GM12878 (cell line): ENCODE results near the gene PRDM16. TPM values are rescaled to one million over a fixed set of nuclear protein-coding genes. Genes with fewer than 3 reads are reported as not detected.

Experiments
- ATAC-seq: fragments of 200-7000 bp; cut with Tn5 transposase; 3 replicates; pipeline ENCODE4 v1.9.1; 2020; ENCODE audit warnings: mild to moderate bottlenecking, moderate library complexity
- BruUV-seq: library from RNA; stranded (reverse); fragments of 400-500 nt; replicated peaks from 2 replicates; lab custom pipeline; 2021; lab: Mats Ljungman, UMichigan
- CTCF ChIA-PET: fragments of 300-600 bp; sonication (Branson Sonifier 250); formaldehyde crosslinking; extraction: SDS; loops from one replicate; lab custom pipeline; 2021; ENCODE audit warnings: inconsistent platforms; lab: Yijun Ruan, JAX
- POLR2A ChIA-PET: fragments of 350-600 bp; formaldehyde crosslinking; extraction: SDS; loops from one replicate; lab custom pipeline; 2021; ENCODE audit warnings: inconsistent platforms; lab: Charles Lee
- RAD21 ChIA-PET: fragments of 300-600 bp; sonication (Branson Sonifier 250); formaldehyde crosslinking; loops from one replicate; lab custom pipeline; 2023; ENCODE audit warnings: antibody characterized with exemption; ENCODE audit not compliant: unreplicated experiment; lab: Charles Lee
- SMC1A ChIA-PET: fragments of 300-600 bp; sonication (Branson Sonifier 250); formaldehyde crosslinking; loops from one replicate; lab custom pipeline; 2023; ENCODE audit not compliant: unreplicated experiment, uncharacterized antibody; lab: Charles Lee
- DNase-seq: peaks from one replicate; pipeline ENCODE4 v3.0.0-alpha.2; 2011; ENCODE audit warnings: low read depth, low spot score
- FAIRE-seq: peaks from 3 replicates; lab custom pipeline; 2011; peaks lifted over from hg19 to GRCh38; lab: Jason Lieb, UNC
- H2AFZ ChIP-seq: 2 replicates; pipeline ENCODE4 v1.6.0; 2011; ENCODE audit warnings: low read depth, low read length, control low read depth; ENCODE audit not compliant: control insufficient read depth
- H3K27ac ChIP-seq: 2 replicates; pipeline ENCODE4 v1.5.1; 2011; ENCODE audit warnings: control low read depth; ENCODE audit not compliant: control insufficient read depth, insufficient read depth
- H3K27me3 ChIP-seq, 2 experiments: replicated peaks in 1 of 2; 2 replicates each; pipeline versions ENCODE4 v1.6.0 to v1.6.1; 2011; ENCODE audit warnings: low read length in 1 of 2; ENCODE audit not compliant: control insufficient read depth in 2 of 2, insufficient read depth in 2 of 2
- H3K36me3 ChIP-seq, 2 experiments: 2 replicates each; pipeline ENCODE4 v1.5.1; 2011; ENCODE audit warnings: low read length in 1 of 2; ENCODE audit not compliant: control insufficient read depth in 2 of 2, insufficient read depth in 2 of 2
- H3K4me1 ChIP-seq: 2 replicates; pipeline ENCODE4 v1.6.1; 2011; ENCODE audit warnings: mild to moderate bottlenecking, low read length, moderate library complexity, mixed read lengths; ENCODE audit not compliant: control insufficient read depth, insufficient read depth
- H3K4me2 ChIP-seq: 2 replicates; pipeline ENCODE4 v1.6.0; 2011; ENCODE audit warnings: control low read depth; ENCODE audit not compliant: control insufficient read depth, insufficient read depth
- H3K4me3 ChIP-seq: fragments of 200-600 bp; sonication (generic); 2 replicates; pipeline ENCODE4 v1.5.1; 2016
- H3K79me2 ChIP-seq: 2 replicates; pipeline ENCODE4 v1.6.0; 2011; ENCODE audit warnings: low read length; ENCODE audit not compliant: control insufficient read depth, insufficient read depth
- H3K9ac ChIP-seq: 2 replicates; pipeline ENCODE4 v1.8.0; 2011; ENCODE audit warnings: low read length, control low read depth, mixed read lengths; ENCODE audit not compliant: control insufficient read depth, insufficient read depth
- H3K9me3 ChIP-seq: replicated peaks from 3 replicates; pipeline ENCODE4 v1.5.1; 2011; ENCODE audit warnings: mild to moderate bottlenecking, low read length; ENCODE audit not compliant: control insufficient read depth, insufficient read depth
- H4K20me1 ChIP-seq: 2 replicates; pipeline ENCODE4 v1.6.0; 2011; ENCODE audit not compliant: control insufficient read depth, insufficient read depth
- CEBPZ ChIP-seq: fragments of 150-350 bp; IDR thresholded peaks from 2 replicates; pipeline ENCODE4 v1.6.1; 2016; ENCODE audit warnings: low read depth, low read length
- CHD4 ChIP-seq: fragments of 200-600 bp; sonication (generic); IDR thresholded peaks from 2 replicates; pipeline ENCODE4 v1.6.1; 2016; ENCODE audit warnings: mild to moderate bottlenecking
- ETV6 ChIP-seq, 2 experiments: fragments of 450-650 bp in 1 of 2; IDR thresholded peaks in 1 of 2; conservative IDR thresholded peaks in 1 of 2; 2 replicates each; pipeline ENCODE4 v1.6.1; 2014; ENCODE audit warnings: antibody characterized with exemption in 1 of 2, borderline replicate concordance in 1 of 2, low read depth in 1 of 2, mild to moderate bottlenecking in 1 of 2, moderate library complexity in 1 of 2
- IRF4 ChIP-seq: IDR thresholded peaks from 2 replicates; pipeline ENCODE4 v1.6.1; 2011; ENCODE audit warnings: low read depth, low read length
- POU2F2 ChIP-seq: IDR thresholded peaks from 3 replicates; pipeline ENCODE4 v1.6.1; 2011; ENCODE audit warnings: low read depth, mild to moderate bottlenecking, low read length, borderline replicate concordance
- RAD21 ChIP-seq: IDR thresholded peaks from 2 replicates; pipeline ENCODE4 v1.6.1; 2011; ENCODE audit warnings: mild to moderate bottlenecking, low read depth, low read length, moderate library complexity; ENCODE audit not compliant: insufficient read depth
- ZNF217 ChIP-seq: fragments of 450-650 bp; IDR thresholded peaks from 2 replicates; pipeline ENCODE4 v1.6.1; 2017; ENCODE audit warnings: antibody characterized with exemption, mild to moderate bottlenecking
- WGBS: methylation state at CpG from one replicate; pipeline ENCODE4 v1.1.6; 2016; ENCODE audit warnings: low lambda C conversion rate; ENCODE audit not compliant: insufficient replicate concordance, insufficient coverage; ENCODE audit errors: missing lambda C conversion rate; 5-methylcytosine and 5-hydroxymethylcytosine counted together
- in situ Hi-C: fragments of 300-500 bp; cut with MboI; formaldehyde crosslinking; loops from 9 replicates; pipeline ENCODE4 v1.14.3; 2018; ENCODE audit warnings: mixed read lengths
- intact Hi-C: fragments of 100-400 bp; cut with micrococcal nuclease; formaldehyde crosslinking; loops from one replicate; pipeline ENCODE4 v1.14.2; 2022; ENCODE audit not compliant: unreplicated experiment
- polyA plus RNA-seq, 11 experiments: library from polyadenylated mRNA; depleted of rRNA in 4 of 11; unstranded in 6 of 11; stranded (reverse) in 5 of 11; fragments of >200 nt; fragmentation: Nextera tagmentation in 4 of 11; fragmentation: Illumina TruSeq in 1 of 11; extraction: Ambion mirVana in 4 of 11; extraction: Trizol in 1 of 11; gene quantifications; 1 replicate in 1 of 11; 2 replicates in 10 of 11; pipeline versions ENCODE4 v1.2.1 to v1.2.3, GENCODE V29; 2011 to 2016; ENCODE audit warnings: inconsistent platforms in 2 of 11, missing spikeins in 2 of 11, low read depth in 1 of 11
- total RNA-seq, 4 experiments: library from RNA; depleted of rRNA in 3 of 4; stranded (reverse); fragments of >200 nt in 3 of 4; fragmentation: Illumina TruSeq in 1 of 4; extraction: Trizol in 1 of 4; gene quantifications; 2 replicates each; pipeline versions ENCODE4 v1.2.1 to v1.2.3, GENCODE V29; 2013 to 2021
- TF ChIP-seq, protein P1 (sequence below): fragments of 450-650 bp; IDR thresholded peaks from 2 replicates; pipeline ENCODE4 v1.6.1; 2017; ENCODE audit warnings: mild to moderate bottlenecking
- TF ChIP-seq, protein P2 (sequence below): fragments of 450-650 bp; IDR thresholded peaks from 2 replicates; pipeline ENCODE4 v1.6.1; 2014; ENCODE audit warnings: mild to moderate bottlenecking
- TF ChIP-seq, protein P3 (sequence below): fragments of 450-650 bp; formaldehyde crosslinking; IDR thresholded peaks from 2 replicates; pipeline ENCODE4 v1.4.0; 2020; ENCODE audit warnings: mild to moderate bottlenecking, moderate library complexity
- TF ChIP-seq, protein P4 (sequence below): fragments of 150-350 bp; IDR thresholded peaks from 2 replicates; pipeline ENCODE4 v1.6.1; 2014; ENCODE audit warnings: mild to moderate bottlenecking, low read depth, low read length

Gene PRDM16
- total and polyA plus RNA-seq, 10 of the 15 experiments (the other 5 are each of a cell fraction or from before 2014, with no cell fraction given), result 0.03 TPM; not detected in 9

DNA sequence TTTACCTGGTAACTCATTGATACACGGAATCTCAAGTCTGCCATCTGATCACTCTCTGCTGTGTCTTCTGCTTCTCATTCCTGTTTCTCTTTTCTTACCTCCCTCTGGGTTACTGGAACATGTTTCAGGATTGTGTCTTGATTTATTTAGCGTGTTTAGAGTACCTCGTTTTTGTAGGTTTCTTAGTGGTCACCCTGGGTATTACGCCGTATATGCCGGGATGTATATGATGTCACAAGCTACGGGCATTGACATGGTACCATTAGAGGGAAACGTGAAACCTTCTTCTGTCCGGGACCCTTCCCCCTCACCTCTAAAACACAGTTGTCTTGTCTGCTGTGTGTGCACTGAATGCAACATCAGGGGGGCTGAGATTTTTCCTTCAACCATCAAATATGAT lies 45.0 kb upstream of the PRDM16 start:
- Histone ChIP-seq H3K36me3 (no peaks in the 10 kb centered on the region), H3K27ac (no peak overlapping the region), H3K9ac (no peak overlapping the region), H3K9me3 (no peaks in the 10 kb centered on the region), H3K79me2 (no peaks in the 10 kb centered on the region), H3K4me3 (no peak overlapping the region), H3K4me1 (no peaks in the 10 kb centered on the region), H3K27me3 (no peaks in the 10 kb centered on the region), H3K4me2 (no peak overlapping the region), H2AFZ (no peak overlapping the region), H4K20me1 (no peaks in the 10 kb centered on the region)
- 29% methylated on average over 9 of the region's 9 CpGs for WGBS
- no TSS peak for BruUV-seq
- intact Hi-C loops (no loop called here), in situ Hi-C loops (no loop called here)
- SMC1A ChIA-PET, result no interaction called here
- RAD21 ChIA-PET, result no interaction called here
- DNase-seq (no peak), FAIRE-seq (no peak), ATAC-seq (no peak)
- POLR2A ChIA-PET, result no interaction called here
- CTCF ChIA-PET, result no interaction called here
- TF ChIP-seq RAD21, result no peak
- TF ChIP-seq ETV6 (conservative IDR thresholded peaks at IDR 0.05 in 1 of 2, IDR thresholded peaks at IDR 0.05 in 1 of 2; ENCODE audit: borderline replicate concordance in 1 of 2, low read depth in 1 of 2), result no peak
- TF ChIP-seq, protein P1, sequence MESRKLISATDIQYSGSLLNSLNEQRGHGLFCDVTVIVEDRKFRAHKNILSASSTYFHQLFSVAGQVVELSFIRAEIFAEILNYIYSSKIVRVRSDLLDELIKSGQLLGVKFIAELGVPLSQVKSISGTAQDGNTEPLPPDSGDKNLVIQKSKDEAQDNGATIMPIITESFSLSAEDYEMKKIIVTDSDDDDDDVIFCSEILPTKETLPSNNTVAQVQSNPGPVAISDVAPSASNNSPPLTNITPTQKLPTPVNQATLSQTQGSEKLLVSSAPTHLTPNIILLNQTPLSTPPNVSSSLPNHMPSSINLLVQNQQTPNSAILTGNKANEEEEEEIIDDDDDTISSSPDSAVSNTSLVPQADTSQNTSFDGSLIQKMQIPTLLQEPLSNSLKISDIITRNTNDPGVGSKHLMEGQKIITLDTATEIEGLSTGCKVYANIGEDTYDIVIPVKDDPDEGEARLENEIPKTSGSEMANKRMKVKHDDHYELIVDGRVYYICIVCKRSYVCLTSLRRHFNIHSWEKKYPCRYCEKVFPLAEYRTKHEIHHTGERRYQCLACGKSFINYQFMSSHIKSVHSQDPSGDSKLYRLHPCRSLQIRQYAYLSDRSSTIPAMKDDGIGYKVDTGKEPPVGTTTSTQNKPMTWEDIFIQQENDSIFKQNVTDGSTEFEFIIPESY, result no peak
- TF ChIP-seq, protein P2, sequence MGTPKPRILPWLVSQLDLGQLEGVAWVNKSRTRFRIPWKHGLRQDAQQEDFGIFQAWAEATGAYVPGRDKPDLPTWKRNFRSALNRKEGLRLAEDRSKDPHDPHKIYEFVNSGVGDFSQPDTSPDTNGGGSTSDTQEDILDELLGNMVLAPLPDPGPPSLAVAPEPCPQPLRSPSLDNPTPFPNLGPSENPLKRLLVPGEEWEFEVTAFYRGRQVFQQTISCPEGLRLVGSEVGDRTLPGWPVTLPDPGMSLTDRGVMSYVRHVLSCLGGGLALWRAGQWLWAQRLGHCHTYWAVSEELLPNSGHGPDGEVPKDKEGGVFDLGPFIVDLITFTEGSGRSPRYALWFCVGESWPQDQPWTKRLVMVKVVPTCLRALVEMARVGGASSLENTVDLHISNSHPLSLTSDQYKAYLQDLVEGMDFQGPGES, result no peak
- TF ChIP-seq IRF4, result no peak
- TF ChIP-seq, protein P3, sequence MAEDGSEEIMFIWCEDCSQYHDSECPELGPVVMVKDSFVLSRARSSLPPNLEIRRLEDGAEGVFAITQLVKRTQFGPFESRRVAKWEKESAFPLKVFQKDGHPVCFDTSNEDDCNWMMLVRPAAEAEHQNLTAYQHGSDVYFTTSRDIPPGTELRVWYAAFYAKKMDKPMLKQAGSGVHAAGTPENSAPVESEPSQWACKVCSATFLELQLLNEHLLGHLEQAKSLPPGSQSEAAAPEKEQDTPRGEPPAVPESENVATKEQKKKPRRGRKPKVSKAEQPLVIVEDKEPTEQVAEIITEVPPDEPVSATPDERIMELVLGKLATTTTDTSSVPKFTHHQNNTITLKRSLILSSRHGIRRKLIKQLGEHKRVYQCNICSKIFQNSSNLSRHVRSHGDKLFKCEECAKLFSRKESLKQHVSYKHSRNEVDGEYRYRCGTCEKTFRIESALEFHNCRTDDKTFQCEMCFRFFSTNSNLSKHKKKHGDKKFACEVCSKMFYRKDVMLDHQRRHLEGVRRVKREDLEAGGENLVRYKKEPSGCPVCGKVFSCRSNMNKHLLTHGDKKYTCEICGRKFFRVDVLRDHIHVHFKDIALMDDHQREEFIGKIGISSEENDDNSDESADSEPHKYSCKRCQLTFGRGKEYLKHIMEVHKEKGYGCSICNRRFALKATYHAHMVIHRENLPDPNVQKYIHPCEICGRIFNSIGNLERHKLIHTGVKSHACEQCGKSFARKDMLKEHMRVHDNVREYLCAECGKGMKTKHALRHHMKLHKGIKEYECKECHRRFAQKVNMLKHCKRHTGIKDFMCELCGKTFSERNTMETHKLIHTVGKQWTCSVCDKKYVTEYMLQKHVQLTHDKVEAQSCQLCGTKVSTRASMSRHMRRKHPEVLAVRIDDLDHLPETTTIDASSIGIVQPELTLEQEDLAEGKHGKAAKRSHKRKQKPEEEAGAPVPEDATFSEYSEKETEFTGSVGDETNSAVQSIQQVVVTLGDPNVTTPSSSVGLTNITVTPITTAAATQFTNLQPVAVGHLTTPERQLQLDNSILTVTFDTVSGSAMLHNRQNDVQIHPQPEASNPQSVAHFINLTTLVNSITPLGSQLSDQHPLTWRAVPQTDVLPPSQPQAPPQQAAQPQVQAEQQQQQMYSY, result no peak
- no peak for TF ChIP-seq CEBPZ
- no peak for TF ChIP-seq ZNF217
- TF ChIP-seq CHD4, result no peak
- TF ChIP-seq, protein P4, sequence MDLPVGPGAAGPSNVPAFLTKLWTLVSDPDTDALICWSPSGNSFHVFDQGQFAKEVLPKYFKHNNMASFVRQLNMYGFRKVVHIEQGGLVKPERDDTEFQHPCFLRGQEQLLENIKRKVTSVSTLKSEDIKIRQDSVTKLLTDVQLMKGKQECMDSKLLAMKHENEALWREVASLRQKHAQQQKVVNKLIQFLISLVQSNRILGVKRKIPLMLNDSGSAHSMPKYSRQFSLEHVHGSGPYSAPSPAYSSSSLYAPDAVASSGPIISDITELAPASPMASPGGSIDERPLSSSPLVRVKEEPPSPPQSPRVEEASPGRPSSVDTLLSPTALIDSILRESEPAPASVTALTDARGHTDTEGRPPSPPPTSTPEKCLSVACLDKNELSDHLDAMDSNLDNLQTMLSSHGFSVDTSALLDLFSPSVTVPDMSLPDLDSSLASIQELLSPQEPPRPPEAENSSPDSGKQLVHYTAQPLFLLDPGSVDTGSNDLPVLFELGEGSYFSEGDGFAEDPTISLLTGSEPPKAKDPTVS, result no peak
- no peak for TF ChIP-seq POU2F2
